ENCODE data around the gene NUP54.

Gene NUP54

DNA sequence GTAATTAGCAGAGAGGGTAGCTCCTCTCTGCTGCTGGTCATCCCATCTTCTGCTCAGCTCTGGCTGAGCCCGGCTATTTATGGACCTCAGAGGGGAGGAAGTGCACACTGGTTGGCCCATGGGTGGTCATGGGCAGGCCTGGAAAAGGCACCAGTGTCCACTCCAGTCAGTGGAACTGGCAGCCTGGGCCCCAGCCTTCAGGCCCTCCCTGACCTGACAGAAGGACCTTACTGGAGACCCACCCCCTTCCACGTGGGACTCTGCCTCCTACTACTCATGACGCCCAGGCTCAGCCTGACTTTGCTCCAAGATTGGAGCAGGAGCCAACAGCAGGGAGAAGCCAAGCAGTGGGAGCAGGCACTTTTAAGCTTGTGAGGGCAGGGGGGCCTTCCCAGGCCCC lies 81.7 kb downstream of the NUP54 start:
- DNase-seq, result no peak

All from NCI-H510A treated with DMSO at 0.1 percent for 48 hours (cell line).